Measurements from ENCODE around the gene EXOG.

DNA sequence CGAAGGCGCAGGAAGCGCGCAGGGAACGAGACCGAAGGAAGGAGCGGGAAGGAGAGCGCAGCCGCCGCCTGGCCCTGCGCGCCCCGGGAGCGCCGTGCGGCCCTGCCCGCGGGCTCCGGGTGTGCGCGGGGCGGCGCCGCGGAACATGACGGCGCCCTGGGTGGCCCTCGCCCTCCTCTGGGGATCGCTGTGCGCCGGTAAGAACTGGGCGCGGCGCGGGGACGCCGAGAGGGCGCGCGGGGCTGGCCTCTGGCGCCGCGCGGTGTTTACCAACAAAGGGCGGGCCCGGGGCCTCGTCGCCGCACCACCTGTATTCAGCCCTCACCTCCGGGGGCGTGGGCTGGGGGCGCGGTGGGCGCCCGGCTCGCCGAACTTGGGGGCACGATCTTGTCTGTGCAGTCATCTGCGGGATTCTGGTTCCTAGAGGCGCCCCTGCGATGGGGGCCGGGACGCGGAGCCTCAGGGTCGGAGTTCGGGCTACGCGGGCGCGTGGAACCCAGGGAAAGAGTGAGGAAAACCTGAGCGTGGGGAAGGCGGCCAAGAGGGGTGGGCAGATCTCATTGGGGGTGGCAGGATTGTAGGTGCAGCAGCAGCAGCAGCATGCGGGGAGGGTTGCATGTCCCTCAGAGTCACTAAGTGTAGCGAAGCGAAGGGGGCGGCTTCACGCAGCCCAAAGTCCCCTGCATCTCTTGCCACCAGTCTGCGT, 41.8 kb upstream of the EXOG start:
- no peak for TF ChIP-seq POLR2AphosphoS5 (IDR thresholded peaks at IDR 0.05)
- no peak for TF ChIP-seq POLR2A (IDR thresholded peaks at IDR 0.05)
- TF ChIP-seq, protein P1, sequence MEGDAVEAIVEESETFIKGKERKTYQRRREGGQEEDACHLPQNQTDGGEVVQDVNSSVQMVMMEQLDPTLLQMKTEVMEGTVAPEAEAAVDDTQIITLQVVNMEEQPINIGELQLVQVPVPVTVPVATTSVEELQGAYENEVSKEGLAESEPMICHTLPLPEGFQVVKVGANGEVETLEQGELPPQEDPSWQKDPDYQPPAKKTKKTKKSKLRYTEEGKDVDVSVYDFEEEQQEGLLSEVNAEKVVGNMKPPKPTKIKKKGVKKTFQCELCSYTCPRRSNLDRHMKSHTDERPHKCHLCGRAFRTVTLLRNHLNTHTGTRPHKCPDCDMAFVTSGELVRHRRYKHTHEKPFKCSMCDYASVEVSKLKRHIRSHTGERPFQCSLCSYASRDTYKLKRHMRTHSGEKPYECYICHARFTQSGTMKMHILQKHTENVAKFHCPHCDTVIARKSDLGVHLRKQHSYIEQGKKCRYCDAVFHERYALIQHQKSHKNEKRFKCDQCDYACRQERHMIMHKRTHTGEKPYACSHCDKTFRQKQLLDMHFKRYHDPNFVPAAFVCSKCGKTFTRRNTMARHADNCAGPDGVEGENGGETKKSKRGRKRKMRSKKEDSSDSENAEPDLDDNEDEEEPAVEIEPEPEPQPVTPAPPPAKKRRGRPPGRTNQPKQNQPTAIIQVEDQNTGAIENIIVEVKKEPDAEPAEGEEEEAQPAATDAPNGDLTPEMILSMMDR (IDR thresholded peaks at IDR 0.05 in 8 of 11, conservative IDR thresholded peaks at IDR 0.05 in 3 of 11), result no peak

Data from spleen (tissue), 7 donors.